ENCODE data around the gene TRABD2B.

TRABD2B gene

DNA sequence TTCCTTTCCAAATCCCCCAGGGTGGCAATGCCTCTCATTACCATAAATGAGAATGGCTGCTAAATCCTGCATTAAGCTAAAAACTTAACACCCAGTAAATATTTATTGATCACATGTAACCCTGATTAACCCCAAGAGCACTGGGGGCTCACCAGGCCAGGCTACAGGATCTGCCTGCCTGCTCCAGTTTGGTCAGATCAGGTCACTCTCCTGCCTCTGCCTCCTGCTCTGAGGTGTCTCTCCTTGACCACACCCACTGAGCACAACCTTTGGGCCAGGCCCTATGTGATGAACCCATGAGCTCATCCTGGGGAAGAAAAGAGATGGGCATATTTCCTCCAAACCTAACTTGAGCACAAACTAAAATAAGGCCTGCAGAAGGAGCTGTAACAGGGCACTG, 93.5 kb downstream of the TRABD2B start:
- DNase-seq = no peak

DNA sequence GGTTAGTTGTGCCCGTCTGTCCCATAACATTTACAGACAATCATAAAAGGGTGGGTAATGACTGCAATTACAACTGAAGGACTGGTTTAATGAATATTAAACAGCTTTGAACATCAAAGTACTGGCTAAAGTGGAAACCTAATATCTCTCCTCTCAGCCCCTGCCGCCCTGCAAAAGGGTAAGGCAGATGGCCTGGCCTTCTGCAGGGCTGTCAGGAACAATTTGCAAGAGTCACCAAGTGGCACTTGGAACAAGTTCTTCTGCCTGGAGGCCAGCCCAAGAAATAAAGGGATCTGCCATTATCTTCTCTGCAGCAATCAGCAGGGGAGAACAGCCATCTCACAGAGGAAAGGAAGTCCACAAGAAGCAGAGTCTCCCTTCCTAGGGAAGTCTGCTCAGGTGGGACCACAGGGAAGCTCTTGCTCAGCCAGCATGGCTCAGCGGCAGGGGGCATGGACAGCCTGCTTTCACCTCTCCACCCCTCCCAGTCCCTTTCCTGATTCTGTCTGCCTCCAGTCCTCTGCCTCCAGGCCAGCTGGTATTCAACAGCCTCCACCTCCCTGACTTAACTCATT, 96.1 kb downstream of the TRABD2B start:
- peak; percentile 94 to 98 for DNase-seq

DNA sequence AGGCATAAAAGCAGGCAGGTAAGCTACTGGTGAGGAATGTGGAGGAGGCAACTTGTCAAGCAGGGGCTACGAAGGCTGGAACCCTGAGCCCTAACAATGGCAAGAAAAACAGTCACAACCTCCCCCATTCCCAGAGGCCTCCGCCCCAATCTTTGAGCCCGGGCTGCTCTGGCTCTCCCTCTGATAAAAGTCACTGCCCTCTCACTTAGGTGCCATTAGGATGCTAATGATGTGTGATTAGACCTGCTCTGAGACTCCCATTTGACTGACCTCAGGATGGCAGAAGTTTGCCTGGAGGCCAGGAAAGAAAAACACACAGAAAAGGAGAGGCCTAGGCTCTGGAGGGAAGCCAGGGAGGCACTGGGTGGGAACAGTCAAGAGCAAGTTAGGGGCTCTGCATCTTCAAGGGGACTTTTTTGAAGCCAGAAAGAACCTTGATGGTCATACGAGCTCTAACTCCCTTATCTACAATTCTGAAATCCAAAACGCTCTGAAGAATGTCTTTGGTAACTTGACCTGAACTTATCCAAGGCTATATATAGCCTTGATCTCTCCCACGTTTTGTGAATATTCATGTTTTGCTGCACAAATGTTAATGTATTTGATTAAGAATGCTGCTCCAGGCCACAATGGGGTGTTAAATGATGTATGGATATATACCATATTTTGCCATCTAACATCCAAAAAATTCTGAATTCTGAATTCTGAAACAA, 98.9 kb downstream of the TRABD2B start:
- DNase-seq = no peak

DNA sequence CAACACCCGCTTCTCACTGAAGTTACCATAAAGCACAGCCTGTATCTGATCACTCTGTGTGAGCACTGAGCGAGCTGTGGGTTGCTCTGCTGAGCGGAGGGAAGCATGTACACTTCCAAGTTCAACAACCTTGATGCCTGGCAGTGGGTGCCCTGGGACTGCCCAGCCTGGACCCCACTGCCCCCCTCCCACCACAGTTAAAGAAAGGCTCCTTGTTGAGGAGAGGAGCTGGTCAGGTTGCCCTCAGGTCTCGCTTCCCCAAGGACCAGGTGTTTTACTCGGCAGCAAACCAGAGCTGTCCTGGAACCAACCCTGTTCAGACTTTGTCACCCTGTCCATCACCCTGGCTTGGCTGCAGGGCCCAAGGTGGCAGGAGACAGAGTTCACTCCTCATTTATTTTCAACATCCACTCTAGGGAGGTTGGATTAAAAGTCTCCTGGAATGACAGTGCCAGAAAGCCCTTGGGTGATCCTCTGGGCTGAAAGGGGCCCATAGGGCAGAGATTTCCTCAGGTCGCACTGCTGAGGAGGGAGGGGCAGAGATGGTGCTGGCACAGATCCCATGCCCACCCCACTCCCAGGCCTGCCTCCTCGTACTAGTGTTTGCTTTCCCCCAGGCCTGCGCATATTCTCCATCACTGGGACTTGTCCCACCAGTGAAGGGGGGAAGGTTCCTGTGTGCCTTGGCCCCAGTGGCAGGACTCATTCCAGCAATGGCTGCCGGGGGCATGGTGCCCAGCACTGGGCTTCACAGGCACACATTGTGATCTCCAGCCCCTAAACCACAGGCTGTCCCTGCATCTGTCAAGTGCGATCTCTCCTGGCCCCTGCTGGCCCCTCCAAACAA, 101.7 kb downstream of the TRABD2B start:
- no peak for DNase-seq

DNA sequence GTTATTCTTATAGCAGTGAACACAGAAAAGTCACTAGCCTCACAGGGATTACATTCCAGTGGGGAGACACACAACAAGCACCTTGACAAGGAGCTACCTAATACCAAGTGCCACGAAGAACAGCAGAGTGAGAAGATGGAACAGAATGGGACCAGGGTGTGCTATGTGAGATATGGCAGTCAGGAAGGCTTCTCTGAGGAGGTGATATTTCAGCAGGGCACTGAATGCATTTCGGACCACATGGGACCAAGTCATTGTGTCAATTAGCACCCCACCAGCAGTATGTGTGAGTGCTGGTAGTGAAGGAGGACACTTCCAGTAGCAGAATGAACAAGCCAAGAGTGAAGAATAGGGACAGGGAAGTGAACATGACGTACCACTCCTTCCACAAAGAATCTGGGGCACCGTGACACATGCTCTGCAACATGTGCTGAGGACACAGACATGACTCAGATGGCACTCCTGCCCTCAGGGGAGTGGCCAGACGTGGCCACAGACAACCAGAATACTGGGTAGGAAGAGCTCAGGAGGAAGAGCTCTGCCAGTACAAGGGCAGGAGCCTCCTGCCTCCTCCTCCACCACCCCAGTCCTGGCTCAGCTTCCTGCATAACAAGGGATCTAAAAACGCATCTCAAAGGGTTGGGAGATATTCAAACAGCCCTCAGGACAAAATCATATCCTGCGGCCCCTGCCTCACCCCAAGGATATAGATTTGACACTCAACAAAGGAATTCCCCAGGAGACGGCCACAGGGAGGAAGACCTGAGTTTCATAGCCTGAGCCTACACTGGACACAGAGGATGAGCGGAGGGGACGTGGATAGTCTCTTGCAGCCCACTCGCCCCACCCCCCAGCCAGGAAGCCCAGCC, 102.5 kb downstream of the TRABD2B start:
- DNase-seq = no peak

DNA sequence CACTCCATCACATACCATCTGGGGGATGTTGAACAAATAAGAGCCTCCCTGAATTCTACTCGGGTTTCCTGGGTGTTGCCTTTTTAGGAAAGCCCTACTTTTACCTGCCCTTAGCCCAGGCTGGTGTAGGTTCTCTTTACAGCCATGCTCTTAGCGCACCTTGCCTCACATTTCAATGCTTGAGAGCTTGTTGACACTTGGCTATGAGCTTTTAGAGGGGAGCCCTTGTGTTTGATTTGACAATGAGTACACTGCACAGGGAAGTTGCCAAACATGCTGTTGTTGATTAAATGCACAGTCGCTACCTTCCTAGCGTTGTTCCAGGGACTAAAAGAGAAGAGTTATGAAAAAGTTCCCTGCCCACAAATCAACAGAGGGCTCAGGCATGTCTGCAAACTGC, 103.8 kb downstream of the TRABD2B start:
- DNase-seq = peak in 1 of 2 experiments; percentile 8

DNA sequence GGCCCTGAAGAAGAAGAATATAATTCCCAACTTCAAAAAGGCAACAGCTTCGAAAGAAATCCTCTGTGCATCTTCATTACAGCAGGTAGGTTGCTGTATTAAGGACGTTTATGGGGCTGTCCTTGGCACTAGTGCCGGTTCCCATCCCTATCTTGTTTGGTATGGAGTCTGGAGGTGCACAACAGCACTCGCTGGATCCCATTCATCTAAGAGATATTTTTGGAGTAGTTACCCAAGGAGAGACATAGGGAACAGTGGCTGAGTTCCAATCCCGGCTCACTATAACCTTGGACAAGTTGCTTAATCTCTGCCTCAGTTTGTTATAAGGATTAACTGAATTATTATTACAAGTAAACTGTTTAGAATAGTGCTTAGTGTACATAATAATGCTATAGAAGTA, 106.4 kb downstream of the TRABD2B start:
- DNase-seq = no peak

DNA sequence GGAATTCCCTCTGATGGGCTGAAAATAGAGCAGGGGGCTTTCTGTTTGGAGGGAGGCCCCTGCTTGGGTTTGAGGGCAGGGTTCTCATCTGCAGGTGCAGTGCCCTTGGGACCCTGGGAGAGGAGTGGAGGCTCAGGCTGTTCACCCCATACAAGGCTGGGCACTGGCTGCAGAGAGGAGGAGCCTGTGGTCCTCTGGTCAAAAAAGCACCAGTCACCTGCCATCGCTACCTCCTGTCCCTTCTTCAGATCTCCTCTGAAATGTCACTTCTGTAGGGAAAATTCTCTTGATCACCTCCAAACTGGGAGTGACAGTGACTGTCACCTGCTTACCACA, 108.9 kb downstream of the TRABD2B start:
- DNase-seq = no peak

DNA sequence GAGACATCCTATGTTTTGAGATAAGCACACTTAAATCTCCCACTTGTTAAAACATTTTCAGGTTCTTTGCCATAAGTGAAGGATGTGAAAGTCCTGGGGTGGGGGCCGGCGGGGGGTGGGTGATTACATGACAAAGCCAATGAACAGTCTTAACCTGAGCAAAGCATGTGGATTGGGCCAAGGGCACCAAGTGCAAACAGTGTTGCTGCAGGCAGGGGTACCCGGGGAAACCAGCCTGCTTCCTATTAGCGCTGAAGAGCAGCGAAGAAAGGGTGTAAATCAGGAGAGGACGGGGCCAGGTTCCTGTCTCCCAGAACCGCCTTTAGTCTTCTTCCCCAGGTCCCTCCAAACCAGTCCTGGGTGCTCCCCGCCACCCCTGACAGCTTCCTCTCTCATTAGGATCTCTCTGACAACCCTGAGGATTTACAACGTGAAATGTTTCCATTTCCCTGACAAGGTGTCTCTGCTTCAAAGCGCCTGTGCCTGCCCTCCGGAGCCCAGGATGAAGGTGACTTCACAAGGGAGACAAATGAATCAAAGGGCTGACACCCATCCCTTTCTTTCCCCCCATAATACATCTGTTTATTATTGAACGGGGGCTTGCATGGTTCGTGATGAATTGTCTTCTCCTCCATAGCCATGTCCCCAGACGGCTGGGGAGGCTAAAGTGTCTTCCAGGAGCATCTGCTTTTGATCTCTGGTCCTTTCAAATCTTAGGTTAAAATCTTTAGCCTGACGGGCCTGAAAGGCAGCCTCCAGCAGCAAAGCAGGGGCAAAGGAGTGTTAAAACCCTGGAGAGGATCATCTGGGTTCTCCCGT, 109.5 kb downstream of the TRABD2B start:
- no peak for DNase-seq

DNA sequence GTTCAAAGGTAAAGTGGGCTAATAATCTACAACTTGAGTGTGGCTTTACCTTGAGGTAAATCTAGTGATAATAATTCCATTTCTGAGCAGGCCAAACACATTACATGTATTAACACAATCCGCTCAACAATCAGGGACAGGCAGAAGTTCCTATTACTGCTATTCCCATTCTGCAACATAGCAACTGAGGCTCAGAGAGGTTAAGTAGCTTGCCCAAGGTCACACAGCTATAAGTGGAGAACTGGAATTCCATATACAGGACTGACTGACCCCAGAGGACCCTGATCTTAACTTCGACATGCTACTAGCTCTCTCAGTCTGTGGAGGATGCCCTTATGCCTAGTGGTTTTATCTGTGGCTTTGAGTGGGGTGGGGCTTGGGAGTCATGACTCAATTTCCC, 110.1 kb downstream of the TRABD2B start:
- DNase-seq = no peak

DNA sequence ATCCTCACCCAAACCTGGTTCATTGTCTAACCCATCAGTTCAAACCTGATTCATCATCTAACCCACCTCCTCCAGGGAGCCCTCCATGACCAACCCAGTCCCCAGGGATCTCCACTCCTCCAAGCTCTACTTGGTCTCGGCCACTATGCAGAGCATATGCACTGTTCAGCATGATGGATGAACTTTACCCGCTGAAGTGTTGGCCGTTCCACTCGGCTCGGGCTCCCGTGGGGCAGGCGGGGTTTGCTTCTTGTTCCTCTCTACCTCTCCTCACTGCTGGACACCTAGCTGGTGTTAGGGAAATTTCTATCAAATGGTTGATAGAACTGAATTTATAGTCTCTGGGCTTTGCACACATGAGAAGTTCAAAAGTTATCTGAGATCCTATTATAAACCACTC, 111.0 kb downstream of the TRABD2B start:
- no peak for DNase-seq

DNA sequence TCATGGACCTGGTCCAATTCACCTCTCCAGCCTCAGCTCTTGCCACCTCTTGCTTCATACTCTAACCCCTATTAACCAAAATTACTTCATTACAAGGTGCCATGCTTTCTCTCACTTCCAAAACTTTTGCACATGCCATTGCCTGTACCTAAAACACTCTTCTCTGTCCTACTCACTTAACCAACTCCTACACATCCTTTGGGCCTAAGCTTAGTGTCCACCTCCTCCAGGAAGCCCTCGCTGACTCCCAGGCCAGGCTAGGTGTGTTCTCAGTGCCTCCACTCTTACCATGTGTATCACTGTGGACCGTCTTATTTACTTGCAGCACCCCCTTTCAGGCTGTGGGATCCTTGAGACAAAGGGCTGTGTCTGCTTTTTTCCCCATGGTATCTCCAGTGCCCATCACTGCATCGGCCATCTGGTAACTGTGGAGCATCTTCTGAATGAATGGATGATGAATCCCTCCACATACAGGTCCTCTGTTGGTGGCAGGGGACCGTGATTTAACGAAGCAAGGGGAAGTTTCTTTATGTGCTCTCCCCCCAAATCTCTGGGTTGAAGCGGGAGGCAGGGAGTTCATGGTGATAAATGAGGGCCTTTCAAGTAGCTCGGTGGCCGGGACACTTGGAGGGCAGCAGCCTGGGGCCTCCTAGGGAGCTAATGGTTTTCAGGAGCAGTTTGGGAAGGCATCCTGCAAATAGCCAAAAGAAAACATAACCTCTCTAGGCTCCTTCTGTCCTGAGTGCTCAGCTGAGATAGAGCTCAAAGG, 111.9 kb downstream of the TRABD2B start:
- no peak for DNase-seq

DNA sequence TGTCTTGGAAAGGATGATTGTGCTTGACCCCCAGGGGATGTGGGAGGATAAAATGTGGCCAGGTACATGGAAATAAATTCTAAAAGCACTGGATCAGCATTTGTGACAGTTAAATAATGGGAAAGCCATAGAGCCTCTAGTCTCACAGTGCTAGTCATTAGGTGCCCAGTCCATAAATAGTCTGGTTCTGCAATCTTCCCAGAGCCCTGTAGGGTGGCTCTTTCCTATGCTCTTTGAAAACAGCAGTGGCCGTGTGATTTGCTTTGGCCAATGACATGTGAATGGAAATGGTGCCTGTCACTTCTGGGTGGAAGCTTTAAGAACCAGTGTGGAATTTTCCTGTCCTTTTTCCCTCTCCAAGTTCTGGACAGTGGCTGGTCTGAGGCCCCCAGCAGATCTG, 113.2 kb downstream of the TRABD2B start:
- no peak for DNase-seq

DNA sequence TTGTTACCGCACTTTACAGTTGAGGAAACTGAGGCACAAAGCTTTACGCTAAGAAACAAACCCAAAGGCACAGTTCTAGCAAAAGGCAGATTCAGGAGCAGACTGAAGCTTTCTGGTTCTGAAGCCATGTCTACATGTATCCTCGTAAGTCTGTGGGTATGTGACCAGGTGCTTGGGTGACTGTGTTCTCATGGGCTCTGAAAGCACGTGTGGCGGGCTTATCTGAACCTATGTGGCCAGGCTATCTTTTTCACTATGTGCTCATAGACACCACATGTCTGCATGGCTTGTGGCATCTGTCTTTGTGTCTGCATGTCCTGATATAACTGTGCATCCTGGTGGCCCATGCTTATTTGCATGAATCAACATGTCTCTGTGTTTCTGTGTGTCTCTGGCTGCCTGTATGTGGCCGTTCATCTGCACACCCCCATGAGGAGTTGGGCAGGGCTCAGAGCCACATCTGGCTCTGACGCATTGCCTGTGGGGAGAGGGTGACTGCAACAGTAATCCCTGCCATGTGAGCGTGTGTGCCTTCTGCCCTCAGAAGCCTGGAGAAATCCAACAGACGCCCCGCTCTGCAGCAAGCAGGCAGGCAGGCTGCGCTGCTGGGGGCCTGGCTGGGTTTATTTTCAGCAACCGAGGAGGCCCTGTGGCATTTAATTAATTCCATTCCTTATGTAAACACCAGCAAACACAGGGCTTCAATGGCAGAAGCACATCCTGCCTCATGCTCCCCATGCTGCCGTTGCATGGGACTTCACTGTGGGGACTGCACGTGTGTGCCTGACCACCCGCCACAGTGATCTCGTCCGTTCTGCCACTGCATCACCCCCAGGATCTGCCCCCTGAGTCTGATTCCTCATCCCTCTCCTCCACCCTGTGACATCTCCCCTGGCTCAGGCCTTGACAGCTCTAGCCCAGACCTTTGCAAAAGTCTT, 115.4 kb downstream of the TRABD2B start:
- peak; percentile 66 to 91 for DNase-seq

DNA sequence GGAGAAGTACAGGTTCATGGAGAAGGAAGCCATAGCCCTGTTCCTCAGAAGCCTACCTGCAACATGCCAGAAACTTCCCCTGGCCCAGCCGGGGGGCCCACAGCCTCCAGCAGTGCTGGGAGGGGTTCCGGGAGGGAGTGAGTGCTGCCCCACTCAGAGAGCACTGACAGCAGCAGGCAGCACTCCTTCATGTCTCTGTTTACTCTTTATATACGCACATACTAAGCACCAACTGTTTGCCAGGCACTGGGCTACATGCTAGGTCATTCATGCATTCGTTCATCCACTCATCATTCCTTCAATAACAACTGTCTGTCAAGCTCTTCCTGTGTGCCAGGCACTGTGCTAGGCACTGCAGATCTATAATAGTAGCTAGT, 120.6 kb downstream of the TRABD2B start:
- no peak for DNase-seq

DNA sequence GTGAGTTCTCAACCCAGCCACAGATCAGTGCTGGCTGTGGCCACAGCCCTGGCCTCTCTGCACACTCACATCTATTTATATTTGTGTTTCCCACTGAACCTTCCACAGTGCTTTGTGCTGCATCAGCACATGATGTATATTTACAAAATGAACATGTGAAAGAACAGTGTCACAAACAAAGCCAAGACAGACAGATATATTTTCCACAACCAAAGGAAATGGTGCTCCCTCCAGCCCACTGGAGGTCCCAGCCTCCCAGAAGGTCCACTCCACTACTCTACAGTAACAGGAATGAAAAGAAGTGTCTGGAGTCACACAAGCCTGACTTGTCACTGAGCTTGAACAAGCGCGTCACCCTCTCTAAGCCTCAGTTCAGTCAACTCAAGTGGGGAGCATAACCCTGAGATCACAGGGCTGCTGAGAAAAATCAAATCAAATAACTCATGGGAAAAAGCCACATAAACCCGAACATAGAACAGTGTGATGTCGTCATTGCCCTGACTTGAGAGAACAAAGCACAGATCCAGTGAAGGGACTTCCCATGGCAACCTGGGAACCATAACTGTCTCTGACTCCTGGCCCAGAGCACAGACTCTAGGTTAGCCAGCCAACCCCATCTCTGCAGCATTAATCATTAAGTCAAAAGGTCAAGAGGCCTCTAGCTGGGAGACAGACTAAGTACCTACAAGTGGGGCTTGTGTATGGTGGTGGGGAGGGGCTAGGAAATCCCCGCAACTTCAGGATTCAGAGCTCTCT, 121.2 kb downstream of the TRABD2B start:
- DNase-seq = peak; percentile 77 to 78

DNA sequence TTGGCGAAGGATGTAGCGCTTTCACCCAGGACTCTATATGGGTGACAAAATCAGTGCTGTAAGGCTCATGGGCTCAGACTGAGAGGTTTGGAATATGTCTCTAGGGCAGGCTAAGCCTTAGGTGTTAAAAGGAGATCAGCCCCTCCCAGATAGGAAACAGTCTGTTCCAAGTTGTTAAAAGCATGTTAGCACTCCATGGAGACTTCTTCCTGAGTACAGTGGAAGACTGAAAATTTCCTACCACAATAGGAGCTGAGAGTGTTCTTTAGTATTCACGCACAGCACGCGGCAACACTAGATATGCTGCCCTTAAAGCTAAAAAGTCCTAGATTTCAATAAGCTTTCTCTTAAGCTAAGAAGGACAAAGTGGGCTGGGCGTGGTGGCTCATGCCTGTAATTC, 122.1 kb downstream of the TRABD2B start:
- peak; percentile 13 to 53 for DNase-seq

DNA sequence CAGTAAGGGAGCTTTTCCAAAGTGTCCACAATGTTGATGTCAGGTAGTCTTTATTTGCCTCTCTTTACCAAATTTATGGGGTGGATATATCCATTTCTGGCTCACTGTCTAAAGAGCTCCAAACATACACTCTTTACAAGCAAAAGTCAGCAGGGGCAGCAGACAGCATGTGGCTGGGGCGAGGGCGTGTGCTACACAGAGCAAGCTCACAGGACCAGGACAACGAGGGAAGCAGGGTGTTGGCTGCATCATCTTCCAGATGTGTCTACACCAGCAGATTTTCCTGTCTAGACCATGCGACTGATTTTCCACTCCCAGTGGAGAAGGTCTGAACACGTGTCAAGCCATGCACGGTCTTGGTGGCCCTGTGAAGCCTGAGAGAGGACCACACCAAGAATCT, 123.8 kb downstream of the TRABD2B start:
- no peak for DNase-seq

DNA sequence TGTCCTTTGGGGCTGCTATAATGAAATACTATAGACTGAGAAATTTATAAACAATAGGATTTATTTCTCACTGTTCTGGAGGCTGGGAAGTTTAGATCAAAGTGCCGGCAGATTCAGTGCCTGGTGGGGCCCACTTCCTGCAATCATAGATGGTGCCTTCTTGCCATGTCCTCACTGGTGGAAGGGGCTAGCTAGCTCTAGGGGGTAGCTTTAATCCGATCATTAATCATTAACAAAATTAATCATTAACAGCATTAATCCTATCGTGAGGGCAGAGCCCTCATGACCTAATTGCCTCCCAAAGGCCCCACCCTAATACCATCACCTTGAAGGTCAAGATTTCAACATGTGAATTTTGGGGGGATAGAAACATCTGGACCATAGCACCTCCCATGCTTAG, 124.3 kb downstream of the TRABD2B start:
- DNase-seq = no peak

All from NCI-H524 (cell line).